Measurements from ENCODE around the gene GJB3. TPM values are rescaled to one million over a fixed set of nuclear protein-coding genes. Genes with fewer than 3 reads are reported as not detected.
A peak's percentile ranks its signal among the peaks of the same experiment; 100 is the strongest.

The GJB3 gene
- polyA plus RNA-seq, 1 donor (not counting 4 experiments of a cell fraction or from before 2014, with no cell fraction given) = 133 TPM

DNA sequence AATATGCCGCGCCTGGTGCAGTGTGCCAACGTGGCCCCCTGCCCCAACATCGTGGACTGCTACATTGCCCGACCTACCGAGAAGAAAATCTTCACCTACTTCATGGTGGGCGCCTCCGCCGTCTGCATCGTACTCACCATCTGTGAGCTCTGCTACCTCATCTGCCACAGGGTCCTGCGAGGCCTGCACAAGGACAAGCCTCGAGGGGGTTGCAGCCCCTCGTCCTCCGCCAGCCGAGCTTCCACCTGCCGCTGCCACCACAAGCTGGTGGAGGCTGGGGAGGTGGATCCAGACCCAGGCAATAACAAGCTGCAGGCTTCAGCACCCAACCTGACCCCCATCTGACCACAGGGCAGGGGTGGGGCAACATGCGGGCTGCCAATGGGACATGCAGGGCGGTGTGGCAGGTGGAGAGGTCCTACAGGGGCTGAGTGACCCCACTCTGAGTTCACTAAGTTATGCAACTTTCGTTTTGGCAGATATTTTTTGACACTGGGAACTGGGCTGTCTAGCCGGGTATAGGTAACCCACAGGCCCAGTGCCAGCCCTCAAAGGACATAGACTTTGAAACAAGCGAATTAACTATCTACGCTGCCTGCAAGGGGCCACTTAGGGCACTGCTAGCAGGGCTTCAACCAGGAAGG, 4.3 kb downstream of the GJB3 start:
- Histone ChIP-seq H3K27ac (ENCODE audit: control insufficient read depth, insufficient read depth, low read length) (no peak overlapping the region), H3K9ac (ENCODE audit: control insufficient read depth, extremely low read depth, insufficient read depth, low read length) (no peak overlapping the region), H3K27me3 (ENCODE audit: control insufficient read depth, extremely low read depth, insufficient read depth, low read length) (peaks cover 1% of the 10 kb centered on the region), H3K4me2 (ENCODE audit: control insufficient read depth, extremely low read depth, insufficient read depth, low read depth, low read length) (no peak overlapping the region), H4K20me1 (ENCODE audit: control insufficient read depth, extremely low read depth, insufficient read depth, low read length) (peaks cover 23% of the 10 kb centered on the region), H3K36me3 (ENCODE audit: control insufficient read depth in 2 of 2, extremely low read depth in 1 of 2, insufficient read depth in 2 of 2, low read length in 2 of 2) (peaks cover 15 to 35% of the 10 kb centered on the region in 2 experiments), H2AFZ (ENCODE audit: control insufficient read depth, low read length) (no peak overlapping the region), H3K9me3 (ENCODE audit: control insufficient read depth, low read depth, low read length) (no peaks in the 10 kb centered on the region), H3K79me2 (ENCODE audit: control insufficient read depth, insufficient read depth, low read length) (peaks cover 52% of the 10 kb centered on the region), H3K4me3 (ENCODE audit: control insufficient read depth in 2 of 3, extremely low read depth in 1 of 3, insufficient read depth in 2 of 3, low read depth in 1 of 3, low read length in 3 of 3) (no peak overlapping the region), H3K4me1 (ENCODE audit: control insufficient read depth, extremely low read depth, insufficient read depth, low read length) (peaks cover 38% of the 10 kb centered on the region), H3K9me1 (ENCODE audit: control insufficient read depth, extremely low read depth, insufficient read depth, low read length) (peaks cover 2% of the 10 kb centered on the region)
- dilution Hi-C loops (cut with MboI; ENCODE audit: extremely low pct_ligation_motif_present, low sequenced_read_pairs) = no loop called here
- TF ChIP-seq, protein P1, sequence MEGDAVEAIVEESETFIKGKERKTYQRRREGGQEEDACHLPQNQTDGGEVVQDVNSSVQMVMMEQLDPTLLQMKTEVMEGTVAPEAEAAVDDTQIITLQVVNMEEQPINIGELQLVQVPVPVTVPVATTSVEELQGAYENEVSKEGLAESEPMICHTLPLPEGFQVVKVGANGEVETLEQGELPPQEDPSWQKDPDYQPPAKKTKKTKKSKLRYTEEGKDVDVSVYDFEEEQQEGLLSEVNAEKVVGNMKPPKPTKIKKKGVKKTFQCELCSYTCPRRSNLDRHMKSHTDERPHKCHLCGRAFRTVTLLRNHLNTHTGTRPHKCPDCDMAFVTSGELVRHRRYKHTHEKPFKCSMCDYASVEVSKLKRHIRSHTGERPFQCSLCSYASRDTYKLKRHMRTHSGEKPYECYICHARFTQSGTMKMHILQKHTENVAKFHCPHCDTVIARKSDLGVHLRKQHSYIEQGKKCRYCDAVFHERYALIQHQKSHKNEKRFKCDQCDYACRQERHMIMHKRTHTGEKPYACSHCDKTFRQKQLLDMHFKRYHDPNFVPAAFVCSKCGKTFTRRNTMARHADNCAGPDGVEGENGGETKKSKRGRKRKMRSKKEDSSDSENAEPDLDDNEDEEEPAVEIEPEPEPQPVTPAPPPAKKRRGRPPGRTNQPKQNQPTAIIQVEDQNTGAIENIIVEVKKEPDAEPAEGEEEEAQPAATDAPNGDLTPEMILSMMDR (optimal IDR thresholded peaks at IDR 0.05 in 1 of 3, IDR thresholded peaks at IDR 0.05 in 1 of 3, conservative IDR thresholded peaks at IDR 0.05 in 1 of 3; ENCODE audit: extremely low read depth in 1 of 3, insufficient read depth in 2 of 3, low read length in 3 of 3) = no peak
- TF ChIP-seq EZH2 (IDR thresholded peaks at IDR 0.05; ENCODE audit: low read length) = no peak
- DNase-seq (ENCODE audit: low read depth, low spot score) (no peak), FAIRE-seq (no peak)

DNA sequence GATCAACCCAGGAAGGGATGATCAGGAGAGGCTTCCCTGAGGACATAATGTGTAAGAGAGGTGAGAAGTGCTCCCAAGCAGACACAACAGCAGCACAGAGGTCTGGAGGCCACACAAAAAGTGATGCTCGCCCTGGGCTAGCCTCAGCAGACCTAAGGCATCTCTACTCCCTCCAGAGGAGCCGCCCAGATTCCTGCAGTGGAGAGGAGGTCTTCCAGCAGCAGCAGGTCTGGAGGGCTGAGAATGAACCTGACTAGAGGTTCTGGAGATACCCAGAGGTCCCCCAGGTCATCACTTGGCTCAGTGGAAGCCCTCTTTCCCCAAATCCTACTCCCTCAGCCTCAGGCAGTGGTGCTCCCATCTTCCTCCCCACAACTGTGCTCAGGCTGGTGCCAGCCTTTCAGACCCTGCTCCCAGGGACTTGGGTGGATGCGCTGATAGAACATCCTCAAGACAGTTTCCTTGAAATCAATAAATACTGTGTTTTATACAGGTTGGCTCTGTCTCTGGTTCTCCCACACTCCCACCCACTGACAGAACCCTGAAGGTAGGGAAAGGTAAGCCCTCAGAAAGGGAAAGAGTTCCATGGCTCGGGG, 5.0 kb downstream of the GJB3 start:
- DNase-seq (ENCODE audit: low read depth, low spot score) (no peak), FAIRE-seq (no peak)
- H3K79me2 ChIP-seq (ENCODE audit: control insufficient read depth, insufficient read depth, low read length) = peaks cover 50% of the 10 kb centered on the region
- no peak overlapping the region for H3K4me2 ChIP-seq (ENCODE audit: control insufficient read depth, extremely low read depth, insufficient read depth, low read depth, low read length)
- dilution Hi-C loops (cut with MboI; ENCODE audit: extremely low pct_ligation_motif_present, low sequenced_read_pairs) = no loop called here
- TF ChIP-seq EZH2 (IDR thresholded peaks at IDR 0.05; ENCODE audit: low read length) = no peak
- TF ChIP-seq, protein P1 (optimal IDR thresholded peaks at IDR 0.05 in 1 of 3, IDR thresholded peaks at IDR 0.05 in 1 of 3, conservative IDR thresholded peaks at IDR 0.05 in 1 of 3; ENCODE audit: extremely low read depth in 1 of 3, insufficient read depth in 2 of 3, low read length in 3 of 3) = no peak
- peak overlapping the region in 1 of 3 experiments; percentile 9 for H3K4me3 ChIP-seq (ENCODE audit: control insufficient read depth in 2 of 3, extremely low read depth in 1 of 3, insufficient read depth in 2 of 3, low read depth in 1 of 3, low read length in 3 of 3)
- H3K9me3 ChIP-seq (ENCODE audit: control insufficient read depth, low read depth, low read length) = no peaks in the 10 kb centered on the region
- H4K20me1 ChIP-seq (ENCODE audit: control insufficient read depth, extremely low read depth, insufficient read depth, low read length) = peaks cover 23% of the 10 kb centered on the region
- H3K27ac ChIP-seq (ENCODE audit: control insufficient read depth, insufficient read depth, low read length) = no peak overlapping the region
- H3K9me1 ChIP-seq (ENCODE audit: control insufficient read depth, extremely low read depth, insufficient read depth, low read length) = peaks cover 2% of the 10 kb centered on the region
- H3K4me1 ChIP-seq (ENCODE audit: control insufficient read depth, extremely low read depth, insufficient read depth, low read length) = peaks cover 33% of the 10 kb centered on the region
- peak overlapping the region; percentile 4 for H3K9ac ChIP-seq (ENCODE audit: control insufficient read depth, extremely low read depth, insufficient read depth, low read length)
- H2AFZ ChIP-seq (ENCODE audit: control insufficient read depth, low read length) = no peak overlapping the region
- H3K27me3 ChIP-seq (ENCODE audit: control insufficient read depth, extremely low read depth, insufficient read depth, low read length) = peaks cover 4% of the 10 kb centered on the region
- peaks cover 15 to 35% of the 10 kb centered on the region in 2 experiments for H3K36me3 ChIP-seq (ENCODE audit: control insufficient read depth in 2 of 2, extremely low read depth in 1 of 2, insufficient read depth in 2 of 2, low read length in 2 of 2)

All from keratinocyte (primary cell).